Breast epithelium (tissue), 4 donors: Measurements from ENCODE around the gene CIPC. TPM values are rescaled to one million over a fixed set of nuclear protein-coding genes. Genes with fewer than 3 reads are reported as not detected.

Experiments
- DNase-seq, 2 donors: peaks; one replicate each; pipeline ENCODE4 v3.0.0-alpha.2; 2019; ENCODE audit warnings: low spot score in 2 of 2
- H3K27ac ChIP-seq, 2 donors: fragments of 200-600 bp; sonication (generic) in 1 of 2; one replicate each; pipeline ENCODE4 v1.5.1; 2016 to 2019; ENCODE audit warnings: mild to moderate bottlenecking in 1 of 2
- H3K27me3 ChIP-seq, 2 donors: fragments of 200-600 bp; sonication (generic) in 1 of 2; one replicate each; pipeline versions ENCODE4 v1.5.1 to v1.6.0; 2017 to 2019; ENCODE audit warnings: control low read depth in 1 of 2, mild to moderate bottlenecking in 1 of 2
- H3K36me3 ChIP-seq: fragments of 200-600 bp; one replicate; pipeline ENCODE4 v1.5.1; 2019
- H3K4me1 ChIP-seq, 2 donors: fragments of 200-600 bp; sonication (generic); one replicate each; pipeline ENCODE4 v1.5.1; 2016 to 2019; ENCODE audit warnings: control low read depth in 1 of 2
- H3K4me3 ChIP-seq, 3 donors: fragments of 200-600 bp; sonication (generic); 1 replicate in 2 of 3; 2 replicates in 1 of 3; pipeline ENCODE4 v1.5.1; 2016 to 2019; ENCODE audit warnings: mild to moderate bottlenecking in 3 of 3, moderate library complexity in 2 of 3
- H3K9me3 ChIP-seq, 2 donors: fragments of 200-600 bp; sonication (generic) in 1 of 2; one replicate each; pipeline ENCODE4 v1.5.1; 2016 to 2019; ENCODE audit warnings: control low read depth in 1 of 2
- POLR2A ChIP-seq: fragments of 450-650 bp; IDR thresholded peaks from one replicate; pipeline ENCODE4 v1.6.1; 2016; ENCODE audit warnings: antibody characterized with exemption, mild to moderate bottlenecking, moderate library complexity
- POLR2AphosphoS5 ChIP-seq, 3 donors: sonication (generic); formaldehyde crosslinking; IDR thresholded peaks; one replicate each; pipeline ENCODE4 v1.6.1; 2017; ENCODE audit warnings: antibody characterized with exemption in 3 of 3
- intact Hi-C: fragments of 100-400 bp; cut with DNase I; formaldehyde crosslinking; loops from one replicate; pipeline ENCODE4 v1.15.1; 2023; ENCODE audit warnings: low total_unique reads
- total RNA-seq, 3 donors: library from RNA; depleted of rRNA; stranded (reverse); fragments of >200 nt; gene quantifications; one replicate each; pipeline ENCODE4 v1.1.0, GENCODE V29; 2016
- TF ChIP-seq, protein P1 (sequence below), 3 donors: fragments of 450-650 bp; IDR thresholded peaks; one replicate each; pipeline ENCODE4 v1.5.1; 2016 to 2017; ENCODE audit warnings: antibody characterized with exemption in 3 of 3, mild to moderate bottlenecking in 3 of 3, moderate library complexity in 3 of 3

The CIPC gene
- total RNA-seq, 3 donors from 2014 or later: 40.6 to 64.8 (median 50.7) TPM

- Histone ChIP-seq H3K27ac (no peak overlapping the region), H3K36me3 (no peaks in the 10 kb centered on the region), H3K27me3 (peaks cover 3 to 77% of the 10 kb centered on the region in 2 donors), H3K4me3 (peak overlapping the region in 1 of 3 donors; percentile 40), H3K9me3 (no peaks in the 10 kb centered on the region), H3K4me1 (peaks cover 10 to 12% of the 10 kb centered on the region in 2 donors)
- peak in 1 of 2 donors; percentile 2 for DNase-seq
- no peak for TF ChIP-seq POLR2A
- TF ChIP-seq POLR2AphosphoS5 (IDR thresholded peaks at IDR 0.05): no peak
- TF ChIP-seq, protein P1, sequence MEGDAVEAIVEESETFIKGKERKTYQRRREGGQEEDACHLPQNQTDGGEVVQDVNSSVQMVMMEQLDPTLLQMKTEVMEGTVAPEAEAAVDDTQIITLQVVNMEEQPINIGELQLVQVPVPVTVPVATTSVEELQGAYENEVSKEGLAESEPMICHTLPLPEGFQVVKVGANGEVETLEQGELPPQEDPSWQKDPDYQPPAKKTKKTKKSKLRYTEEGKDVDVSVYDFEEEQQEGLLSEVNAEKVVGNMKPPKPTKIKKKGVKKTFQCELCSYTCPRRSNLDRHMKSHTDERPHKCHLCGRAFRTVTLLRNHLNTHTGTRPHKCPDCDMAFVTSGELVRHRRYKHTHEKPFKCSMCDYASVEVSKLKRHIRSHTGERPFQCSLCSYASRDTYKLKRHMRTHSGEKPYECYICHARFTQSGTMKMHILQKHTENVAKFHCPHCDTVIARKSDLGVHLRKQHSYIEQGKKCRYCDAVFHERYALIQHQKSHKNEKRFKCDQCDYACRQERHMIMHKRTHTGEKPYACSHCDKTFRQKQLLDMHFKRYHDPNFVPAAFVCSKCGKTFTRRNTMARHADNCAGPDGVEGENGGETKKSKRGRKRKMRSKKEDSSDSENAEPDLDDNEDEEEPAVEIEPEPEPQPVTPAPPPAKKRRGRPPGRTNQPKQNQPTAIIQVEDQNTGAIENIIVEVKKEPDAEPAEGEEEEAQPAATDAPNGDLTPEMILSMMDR (IDR thresholded peaks at IDR 0.05): no peak
- intact Hi-C loops: no loop called here
These were observed 41.7 kb downstream of the CIPC start for GRCh38 chr14:77139540-77140358.

GRCh38 chr14:77140359-77141213 is 42.5 kb downstream of the CIPC start:
- peaks cover 3 to 73% of the 10 kb centered on the region in 2 donors for H3K27me3 ChIP-seq
- peak in 1 of 2 donors; percentile 41 for DNase-seq
- no peaks in the 10 kb centered on the region for H3K9me3 ChIP-seq

GRCh38 chr14:77141214-77142004 is 43.4 kb downstream of the CIPC start, which contains the start of gene ZDHHC22:
ZDHHC22 (minus strand) TSS chr14:77141791; CDS start chr14:77139738, 2,053 bp downstream.
- intact Hi-C loops: no loop called here
- no peaks in the 10 kb centered on the region for H3K9me3 ChIP-seq
- no peaks in the 10 kb centered on the region for H3K36me3 ChIP-seq
- no peak within 1 kb of the TSS for H3K27ac ChIP-seq
- peak within 1 kb of the TSS; percentile 21 to 61 (median 42) for H3K4me3 ChIP-seq
- no peak for TF ChIP-seq POLR2AphosphoS5 (IDR thresholded peaks at IDR 0.05)
- TF ChIP-seq, protein P1 (IDR thresholded peaks at IDR 0.05): peak in 1 of 3 donors; percentile 21
- DNase-seq: no peak
- peaks cover 10 to 12% of the 10 kb centered on the region in 2 donors for H3K4me1 ChIP-seq
- peaks cover 3 to 78% of the 10 kb centered on the region in 2 donors for H3K27me3 ChIP-seq

More at GRCh38 chr14:77140359-77141213, 42.5 kb downstream of the CIPC start:
- peak overlapping the region; percentile 21 to 61 (median 42) for H3K4me3 ChIP-seq
- intact Hi-C loops: no loop called here
- no peak overlapping the region for H3K27ac ChIP-seq
- H3K36me3 ChIP-seq: no peaks in the 10 kb centered on the region
- no peak for TF ChIP-seq POLR2A
- TF ChIP-seq, protein P1 (IDR thresholded peaks at IDR 0.05): no peak
- TF ChIP-seq POLR2AphosphoS5 (IDR thresholded peaks at IDR 0.05): no peak
- H3K4me1 ChIP-seq: peaks cover 10 to 12% of the 10 kb centered on the region in 2 donors

- TF ChIP-seq, protein P1 (IDR thresholded peaks at IDR 0.05): no peak
- no peak for TF ChIP-seq POLR2AphosphoS5 (IDR thresholded peaks at IDR 0.05)
- TF ChIP-seq POLR2A: no peak
- H3K4me3 ChIP-seq: peak overlapping the region in 1 of 3 donors; percentile 61
- intact Hi-C loops: no loop called here
- peaks cover 10 to 12% of the 10 kb centered on the region in 2 donors for H3K4me1 ChIP-seq
- DNase-seq: peak in 1 of 2 donors; percentile 20
- no peaks in the 10 kb centered on the region for H3K9me3 ChIP-seq
- H3K27ac ChIP-seq: no peak overlapping the region
- H3K27me3 ChIP-seq: peaks cover 3 to 77% of the 10 kb centered on the region in 2 donors
- H3K36me3 ChIP-seq: no peaks in the 10 kb centered on the region
These were observed 44.1 kb downstream of the CIPC start for GRCh38 chr14:77142005-77142800.
